NCI-H526 (cell line): ENCODE measurements around the gene DMXL2.
"Not testable (repeated sequence)": the region's sequence is repeated elsewhere in the genome, so short reads cannot be mapped to it uniquely, and the experiment has no call there.

Experiments used
- DNase-seq, 2 experiments: peaks; one replicate each; lab custom pipeline; 2025; lab: John Stamatoyannopoulos, UW

DMXL2 gene

DNA sequence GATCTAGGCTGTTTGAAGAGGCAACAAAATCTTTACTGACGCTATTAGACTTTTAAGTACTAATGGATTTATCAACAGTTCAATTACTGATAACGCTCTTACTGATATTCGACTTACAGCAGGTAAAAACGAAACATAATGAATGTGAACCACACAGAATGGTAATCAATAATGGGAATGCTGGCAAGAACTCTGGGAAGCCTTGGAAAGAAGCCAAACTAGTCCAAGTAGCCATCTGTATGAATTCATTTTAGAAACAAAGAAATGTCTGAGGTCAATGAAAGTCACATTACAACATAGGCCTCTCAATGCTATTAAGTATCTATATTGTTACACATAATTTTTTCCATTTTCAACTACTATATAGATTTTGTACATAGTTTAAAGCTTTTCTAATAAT, 130.0 kb downstream of the DMXL2 start:
- no peak for DNase-seq

DNA sequence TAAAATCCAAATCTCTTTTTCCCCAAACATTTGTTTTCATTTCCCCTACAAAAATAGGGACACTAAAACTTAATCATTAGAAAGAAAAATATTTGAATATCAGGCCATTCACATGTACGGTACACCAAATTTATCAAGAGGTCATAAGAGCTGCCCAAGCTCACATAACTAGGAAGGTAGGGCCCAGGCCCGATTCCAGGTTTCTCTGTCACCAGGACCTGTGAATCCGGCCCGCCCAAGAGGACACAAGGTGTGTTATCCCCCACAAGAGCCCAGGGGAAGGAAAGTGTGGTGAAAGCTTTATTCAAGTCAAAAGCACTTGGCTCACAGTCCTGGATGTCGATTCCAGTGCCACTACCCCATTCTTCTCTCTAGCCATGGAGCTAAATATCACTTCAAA, 130.6 kb downstream of the DMXL2 start:
- DNase-seq, result no peak

DNA sequence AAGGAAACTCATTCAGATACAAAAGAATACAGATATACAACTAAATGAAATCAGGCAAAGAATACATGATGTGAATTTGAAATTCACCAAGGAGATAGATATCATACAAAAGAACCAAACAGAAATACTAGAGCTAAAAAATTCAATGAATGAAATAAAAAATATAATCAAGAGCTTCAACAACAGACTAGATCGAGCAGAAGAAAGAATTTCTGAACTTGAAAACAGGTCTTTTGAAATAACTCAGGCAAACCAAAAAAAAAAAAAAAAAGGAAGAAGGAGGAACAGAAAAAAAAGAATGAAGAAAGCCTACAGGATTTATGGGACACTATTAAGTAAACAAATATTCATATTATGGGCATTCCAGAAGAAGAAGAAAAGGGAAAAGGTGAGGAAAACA, 137.8 kb downstream of the DMXL2 start:
- DNase-seq, result no peak

DNA sequence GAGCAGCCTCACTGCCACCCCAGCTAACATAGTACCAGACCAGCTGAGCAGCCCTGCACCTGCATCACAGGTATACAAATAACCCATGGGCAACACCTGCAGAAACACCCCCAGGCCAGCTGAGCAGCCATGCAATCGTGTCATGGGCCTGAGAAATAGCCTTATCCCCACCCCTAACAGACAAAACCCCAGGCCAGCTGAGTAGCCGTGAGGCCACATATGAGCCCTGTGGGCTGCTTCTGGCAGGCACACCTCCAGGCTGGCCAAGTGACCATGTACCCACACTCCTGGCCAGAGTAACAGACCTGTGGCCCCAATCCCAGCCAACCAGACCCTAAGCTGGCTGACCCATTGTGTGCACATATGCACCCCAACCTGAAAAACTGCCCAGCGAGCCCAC, 138.6 kb downstream of the DMXL2 start:
- no peak for DNase-seq

DNA sequence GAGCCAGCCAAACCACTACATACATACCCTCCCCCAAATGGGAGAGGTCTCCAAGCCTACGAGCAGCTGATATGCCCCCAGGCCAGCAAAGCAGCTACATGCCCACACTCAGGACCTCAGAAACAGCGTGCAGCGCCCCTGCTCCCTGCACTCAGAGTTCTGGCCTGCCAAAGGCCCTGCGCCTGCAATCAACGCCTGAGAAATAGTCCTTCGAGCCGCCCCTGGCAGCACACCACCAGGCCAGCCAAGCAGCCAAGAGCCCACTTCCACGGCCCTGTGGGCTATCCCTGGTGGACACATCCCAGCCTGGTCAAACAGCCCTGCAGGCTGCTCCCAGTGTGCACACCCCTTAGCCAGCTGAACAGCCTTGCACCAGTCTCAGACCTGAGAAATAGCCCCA, 139.1 kb downstream of the DMXL2 start:
- no peak for DNase-seq

DNA sequence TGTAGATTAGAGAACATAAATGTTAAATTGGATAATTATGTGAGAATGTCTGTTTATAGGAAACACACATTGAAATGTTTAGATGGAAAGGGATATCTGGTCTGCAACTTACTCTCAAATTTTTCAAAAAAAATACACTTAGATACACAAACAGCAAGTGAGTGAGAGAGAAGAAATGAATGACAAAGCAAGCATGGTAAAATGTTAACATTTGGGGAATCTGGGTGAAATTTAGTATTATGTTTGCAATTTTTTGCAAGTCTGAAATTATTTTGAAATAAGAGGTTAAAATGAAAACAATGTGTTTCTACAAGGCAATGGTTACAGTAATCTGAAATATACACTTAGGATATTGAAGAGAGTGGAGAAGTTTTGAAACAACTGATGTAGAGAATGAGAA, 146.8 kb downstream of the DMXL2 start:
- DNase-seq, result no peak

DNA sequence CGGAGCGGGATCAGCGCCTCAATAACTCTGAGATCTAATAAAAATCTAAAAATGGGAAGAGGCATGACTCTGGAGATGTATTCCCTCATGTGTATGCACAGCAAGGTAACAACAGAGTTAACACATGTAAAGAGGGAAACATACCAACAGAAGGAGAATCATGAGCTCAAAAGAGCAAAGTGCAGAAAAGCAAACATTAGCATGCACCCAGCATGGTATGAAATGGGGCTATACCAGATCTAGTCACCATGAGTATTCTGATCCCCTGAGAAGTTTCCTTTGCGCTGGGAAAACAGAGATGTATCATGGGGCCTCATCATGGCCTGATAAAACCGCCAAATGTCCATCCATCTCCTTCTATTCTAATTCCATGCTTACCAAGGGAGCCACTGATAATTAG, 152.1 kb downstream of the DMXL2 start:
- DNase-seq, result no peak

DNA sequence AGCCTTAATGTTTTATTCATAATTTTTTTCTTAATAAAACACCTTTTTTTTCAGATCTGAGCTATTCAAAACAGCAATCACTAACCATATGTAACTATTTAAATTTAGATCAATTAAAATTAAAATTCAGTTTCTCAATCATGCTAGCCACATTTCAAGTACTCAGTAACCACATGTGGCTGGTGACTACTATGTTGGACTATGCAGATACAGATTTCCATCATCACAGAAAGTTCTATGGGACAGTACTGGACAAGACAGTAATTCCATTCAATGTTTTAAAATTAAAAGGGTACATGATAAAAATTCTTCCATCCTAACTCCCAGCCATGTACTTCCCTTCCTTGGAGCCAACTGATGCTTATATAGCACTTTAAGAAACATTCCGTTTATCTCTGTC, 161.8 kb downstream of the DMXL2 start:
- DNase-seq, result no peak

DNA sequence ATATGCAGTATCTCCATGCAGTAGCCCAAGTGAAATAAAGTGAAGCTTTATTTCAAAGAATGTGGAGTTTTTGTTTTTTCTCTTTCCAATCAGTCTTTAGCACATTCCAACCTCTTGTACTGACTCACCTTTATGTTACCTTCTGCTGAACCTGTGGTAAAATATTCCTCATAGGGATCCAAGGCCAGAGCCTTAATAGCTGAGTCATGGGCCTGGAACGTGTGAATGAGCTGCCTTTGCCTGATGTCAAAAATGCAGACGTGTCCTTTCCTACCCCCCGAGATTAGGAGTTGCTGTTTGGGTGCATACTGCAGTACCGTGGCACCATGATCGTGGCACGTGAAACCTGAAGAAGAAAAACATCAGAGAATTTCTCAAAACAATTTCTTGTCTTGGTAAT, 172.6 kb downstream of the DMXL2 start:
- no peak for DNase-seq

DNA sequence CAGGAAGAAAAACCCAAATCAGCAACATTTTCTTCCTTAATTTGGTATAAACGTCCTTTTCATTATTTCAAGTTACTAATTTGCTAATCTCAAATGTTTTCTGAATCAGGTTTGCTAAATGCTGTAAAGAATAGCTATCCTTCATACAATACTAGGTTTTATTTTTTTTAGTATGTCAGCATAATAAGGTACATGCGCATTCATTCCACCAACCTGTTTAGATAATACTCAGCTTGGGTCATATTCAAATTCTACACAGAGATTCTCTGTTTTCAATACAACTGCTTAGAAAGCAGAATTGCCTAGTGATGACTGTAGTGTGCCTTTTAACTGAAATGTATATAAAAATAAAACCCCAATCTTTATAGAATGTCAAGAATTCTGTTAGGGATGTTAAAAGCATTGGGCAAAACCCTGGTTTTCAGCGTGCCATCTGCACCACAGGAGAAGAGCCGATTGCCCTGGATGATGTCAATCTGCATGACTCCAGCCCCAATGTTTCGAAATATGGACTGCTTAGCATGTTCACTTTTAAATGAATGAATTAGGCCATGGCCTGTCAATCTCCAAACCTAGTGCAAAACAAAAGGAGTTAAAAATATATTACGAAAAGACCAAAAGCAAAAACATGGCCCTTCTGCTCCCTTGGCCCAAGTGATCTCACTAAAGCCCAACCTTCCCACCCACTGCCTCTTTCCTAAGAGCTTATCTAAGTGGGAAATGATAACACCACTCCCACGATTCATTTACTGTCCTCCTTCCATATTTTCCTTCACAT, 173.8 kb downstream of the DMXL2 start:
- no peak for DNase-seq

DNA sequence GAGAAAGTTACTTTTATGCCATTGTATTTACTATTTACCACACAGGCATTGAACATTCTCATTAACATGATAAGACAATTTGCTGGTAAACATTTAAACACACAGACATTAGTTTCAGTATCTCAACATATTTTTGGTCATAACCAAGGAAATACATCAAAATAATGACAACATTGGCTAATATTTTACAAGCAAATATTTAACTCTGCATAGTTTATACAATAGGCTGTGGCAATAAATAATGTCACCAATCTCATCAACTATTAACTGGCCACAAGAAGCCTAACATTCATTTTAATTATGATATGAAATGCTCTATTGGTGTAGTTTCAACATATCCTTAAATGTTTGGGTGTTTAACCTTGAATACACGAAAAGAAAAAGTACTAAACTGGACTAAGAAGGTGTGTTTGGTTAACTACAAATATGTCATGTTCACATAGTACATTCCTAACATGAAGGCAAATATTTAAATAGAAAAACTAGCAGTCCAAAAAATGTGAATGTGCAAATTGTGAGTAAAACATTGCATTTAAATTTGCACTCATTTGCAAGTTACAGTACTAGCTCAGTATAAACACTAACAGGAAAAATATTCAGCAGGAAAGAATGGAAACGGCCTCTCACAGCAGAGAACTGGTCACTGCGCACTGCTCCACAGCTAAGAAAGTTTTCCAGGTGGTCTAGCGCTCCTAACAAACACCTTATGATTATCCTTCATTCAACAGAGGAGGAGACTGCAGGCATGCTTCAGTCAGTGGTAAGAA, 174.5 kb downstream of the DMXL2 start:
- DNase-seq, result no peak

DNA sequence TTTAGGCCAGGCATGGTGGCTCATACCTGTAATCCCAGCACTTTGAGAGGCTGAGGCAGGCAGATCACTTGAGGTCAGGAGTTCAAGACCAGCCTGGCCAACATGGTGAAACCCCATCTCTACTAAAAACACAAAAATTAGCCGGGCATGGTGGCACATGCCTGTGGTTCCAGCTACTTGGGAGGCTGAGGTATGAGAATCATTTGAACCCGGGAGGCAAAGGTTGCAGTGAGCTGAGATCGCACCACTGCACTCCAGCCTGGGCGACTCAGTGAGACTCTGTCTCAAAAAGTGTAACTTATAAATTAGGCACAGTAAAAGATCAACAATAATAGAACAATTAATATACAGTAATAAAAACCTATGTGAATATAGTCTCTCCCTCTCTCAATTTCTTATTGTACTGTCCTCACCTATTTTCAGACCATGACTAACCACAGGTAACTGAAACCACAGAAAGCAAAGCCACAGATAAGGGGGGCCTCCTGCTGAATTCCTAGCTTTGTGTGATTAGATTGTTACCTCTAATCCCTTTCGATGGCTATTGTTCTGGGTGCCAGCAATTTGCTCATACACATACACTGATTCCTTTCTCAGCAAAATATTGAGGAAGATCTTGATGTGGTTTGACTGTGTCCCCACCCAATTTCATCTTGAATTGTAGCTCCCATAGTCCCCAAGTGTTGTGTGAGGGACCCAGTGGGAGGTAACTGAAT, 176.4 kb downstream of the DMXL2 start:
- not testable (repeated sequence) for DNase-seq

DNA sequence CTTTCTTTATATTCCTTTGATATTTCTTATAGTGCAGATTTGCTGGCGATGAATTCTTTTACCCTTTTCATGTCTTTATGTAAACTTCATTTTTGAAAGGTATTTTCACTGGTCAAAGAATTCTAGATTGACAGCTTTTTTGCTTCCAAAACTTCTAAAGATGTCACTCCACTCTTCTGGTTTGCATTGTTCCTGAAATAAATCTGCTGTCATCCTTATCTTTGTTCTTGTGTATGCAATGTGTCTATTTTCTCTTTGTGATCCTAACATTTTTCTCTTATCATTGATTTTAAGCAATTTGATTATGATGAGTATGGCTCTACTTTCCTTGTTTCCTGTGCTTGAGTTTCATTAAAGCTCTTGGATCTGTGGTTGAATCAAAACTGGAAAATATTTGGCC, 177.8 kb downstream of the DMXL2 start:
- no peak for DNase-seq

DNA sequence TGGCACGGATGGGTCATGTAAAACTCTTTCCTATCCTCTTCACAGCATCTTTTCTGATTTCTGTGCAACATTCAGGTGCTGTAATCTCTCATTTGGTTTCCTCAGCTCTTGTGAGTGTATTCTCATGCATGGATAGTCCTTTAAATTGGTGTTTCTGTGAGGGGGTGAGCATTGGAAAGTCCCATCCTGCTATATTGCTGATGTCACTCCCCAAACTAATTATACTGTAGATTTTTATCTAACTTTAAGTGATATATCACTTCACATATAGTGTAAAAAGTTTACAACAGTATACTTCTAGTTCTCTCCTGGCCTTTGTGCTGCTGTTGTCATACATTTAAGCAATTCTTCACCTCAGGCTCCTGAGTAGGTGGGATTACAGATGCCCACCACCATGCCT, 178.5 kb downstream of the DMXL2 start:
- DNase-seq, result no peak

DNA sequence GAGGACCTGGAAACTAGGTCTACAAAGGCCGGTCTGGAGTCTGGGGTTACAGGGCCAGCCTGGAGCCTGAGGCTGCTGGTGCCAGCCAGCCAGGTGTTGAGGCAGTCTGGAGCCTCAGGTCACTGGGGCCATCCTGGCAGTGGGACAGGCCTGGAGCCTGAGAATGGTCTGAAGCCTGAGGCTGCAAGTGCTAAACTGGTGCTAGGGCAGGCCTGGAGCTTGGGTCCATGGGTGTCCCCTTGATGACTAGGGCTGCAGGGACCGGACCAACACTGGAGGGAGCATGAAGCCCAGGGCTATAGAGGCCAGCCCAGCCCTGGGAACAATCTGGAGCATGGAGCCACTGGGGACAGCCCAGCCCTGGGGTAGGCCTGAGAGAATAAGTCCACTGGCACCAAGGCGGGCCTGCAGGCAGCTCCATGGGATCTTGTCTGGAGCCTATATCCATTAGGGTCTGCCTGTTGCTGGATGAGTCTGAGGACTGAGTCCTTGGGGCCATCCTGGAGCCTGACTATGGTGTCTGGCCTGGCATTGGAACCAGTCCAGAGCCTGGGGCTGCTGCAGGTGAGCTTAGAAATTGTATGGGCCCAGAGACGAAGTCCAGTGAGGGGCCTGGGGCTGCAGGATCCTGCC, 179.2 kb downstream of the DMXL2 start:
- no peak for DNase-seq

DNA sequence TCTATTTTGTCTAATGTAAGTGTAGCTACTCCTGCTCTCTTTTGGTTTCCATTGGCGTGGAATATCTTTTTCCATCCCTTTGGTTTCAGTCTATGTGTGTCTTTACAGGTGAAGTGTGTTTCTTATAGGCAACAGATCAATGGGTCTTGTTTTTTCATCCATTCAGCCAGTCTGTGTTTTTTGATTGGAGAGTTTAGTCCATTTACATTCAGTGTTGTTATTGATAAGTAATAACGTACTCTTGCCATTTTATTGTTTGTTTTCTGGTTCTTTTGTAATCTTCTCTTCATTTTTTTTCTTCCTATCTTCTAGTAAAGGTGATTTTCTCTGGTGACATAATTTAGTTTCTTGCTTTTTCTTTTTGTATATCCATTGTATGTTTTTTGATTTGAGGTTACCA, 184.0 kb downstream of the DMXL2 start:
- DNase-seq, result no peak

DNA sequence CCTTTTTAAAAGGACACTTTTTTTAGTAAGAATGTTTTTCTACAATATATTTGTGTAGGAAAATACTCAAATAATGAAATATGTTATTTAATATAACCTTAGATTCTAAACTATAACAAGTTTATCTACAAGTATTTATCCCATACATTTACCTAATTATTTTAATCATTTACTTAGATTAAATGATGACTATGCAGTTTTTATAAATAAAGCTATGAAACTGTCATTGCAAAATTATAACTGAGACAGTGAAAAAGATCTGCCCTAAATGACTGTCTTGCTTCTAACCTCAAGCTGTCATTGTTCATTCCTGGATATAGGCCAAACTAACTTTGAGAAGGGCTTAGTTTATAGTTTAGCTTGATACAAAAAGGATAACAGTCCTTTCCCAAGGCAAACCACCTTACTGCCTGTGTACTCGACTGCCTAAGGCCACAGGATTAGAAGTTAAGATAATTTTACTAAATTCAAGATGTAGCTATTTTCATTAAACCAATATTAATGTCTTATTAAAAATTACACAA, 197.0 kb downstream of the DMXL2 start:
- no peak for DNase-seq

DNA sequence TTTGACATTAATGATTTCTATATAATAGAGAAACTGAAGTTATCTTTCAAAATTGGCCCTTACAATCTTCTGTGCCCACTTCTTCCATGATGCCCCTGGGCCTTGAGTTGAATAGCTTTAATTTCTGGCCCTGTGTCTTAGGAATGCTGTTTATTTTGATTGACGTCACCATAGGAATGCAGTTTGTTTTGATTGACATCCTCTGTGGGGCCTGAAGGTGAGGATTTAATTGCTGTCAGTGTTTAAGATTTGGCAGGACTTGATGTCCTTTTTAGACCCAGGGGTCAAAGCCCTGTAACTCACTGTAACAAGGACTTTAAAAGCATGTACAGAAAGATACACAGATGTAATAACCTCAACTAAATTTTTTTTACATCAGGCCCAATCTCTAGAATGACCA, 197.8 kb downstream of the DMXL2 start:
- DNase-seq, result no peak

DNA sequence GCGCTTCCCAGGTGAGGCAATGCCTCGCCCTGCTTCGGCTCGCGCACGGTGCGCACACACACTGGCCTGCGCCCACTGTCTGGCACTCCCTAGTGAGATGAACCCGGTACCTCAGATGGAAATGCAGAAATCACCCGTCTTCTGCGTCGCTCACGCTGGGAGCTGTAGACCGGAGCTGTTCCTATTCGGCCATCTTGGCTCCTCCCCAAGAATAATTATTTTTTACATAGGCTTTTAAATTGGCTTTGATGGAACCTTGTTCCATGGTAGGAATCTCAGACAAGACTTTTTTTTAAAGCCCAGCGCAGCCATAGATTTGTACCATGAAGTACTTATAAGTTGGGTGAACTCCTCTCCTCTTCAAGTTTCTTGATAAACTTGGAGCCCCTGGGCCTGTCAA, 199.5 kb downstream of the DMXL2 start:
- not testable (repeated sequence) for DNase-seq

DNA sequence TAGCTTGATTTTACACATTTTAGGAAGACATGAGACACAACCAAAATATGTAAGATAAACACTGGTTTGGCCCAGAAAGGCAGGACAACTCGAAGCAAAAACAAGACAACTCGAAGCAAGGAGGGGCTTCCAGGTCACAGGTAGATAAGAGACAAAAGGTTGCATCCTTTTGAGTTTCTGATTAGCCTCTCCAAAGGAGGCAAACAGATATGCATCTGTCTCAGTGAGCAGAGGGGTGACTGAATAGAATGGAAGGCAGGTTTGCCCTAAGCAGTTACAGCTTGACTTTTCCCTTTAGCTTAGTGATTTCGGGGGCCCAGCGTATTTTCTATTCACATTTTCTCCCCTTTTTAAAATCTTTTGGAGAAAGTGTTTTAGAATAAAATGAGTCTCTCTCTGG, 206.4 kb downstream of the DMXL2 start:
- DNase-seq, result no peak

DNA sequence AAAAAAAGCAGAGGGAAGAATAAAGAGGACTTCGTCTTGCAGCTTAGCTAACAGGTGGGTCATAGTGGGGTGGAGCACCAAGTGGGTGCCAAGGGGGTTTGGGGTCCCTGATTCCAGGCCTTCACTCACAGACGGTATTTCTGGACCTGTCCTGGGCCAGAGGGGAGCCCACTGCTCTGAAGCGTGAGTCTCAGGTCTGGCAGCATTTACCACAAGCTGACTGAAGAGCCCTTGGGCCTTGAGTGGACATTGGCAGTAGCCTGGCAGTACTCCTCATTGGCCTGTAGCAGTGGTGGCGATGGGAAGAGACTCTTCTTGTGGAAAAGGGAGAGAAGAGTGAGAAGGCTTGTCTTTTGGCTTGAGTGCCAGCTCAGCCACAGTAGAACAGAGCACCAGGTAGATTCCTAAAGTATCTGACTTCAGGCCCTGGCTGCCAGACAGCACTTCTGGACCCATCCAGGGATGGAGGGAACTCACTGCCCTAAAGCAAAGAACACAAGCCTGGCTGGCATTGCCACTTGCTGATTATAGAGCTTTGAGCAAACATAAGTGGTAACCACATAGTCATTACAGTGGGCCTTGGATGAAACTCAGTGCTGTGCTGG, 208.2 kb downstream of the DMXL2 start:
- DNase-seq, result no peak
